NCI-H526 treated with DMSO at 0.1 percent for 48 hours (cell line): ENCODE results near the gene TMEM50A.
"Not testable (repeated sequence)": the region's sequence is repeated elsewhere in the genome, so short reads cannot be mapped to it uniquely, and the experiment has no call there.

Source experiments
- DNase-seq: peaks from one replicate; lab custom pipeline; 2025; lab: John Stamatoyannopoulos, UW

The TMEM50A gene

GRCh38 chr1:25387096-25387495 is 49.0 kb downstream of the TMEM50A start:
- not testable (repeated sequence) for DNase-seq

GRCh38 chr1:25388691-25389090 is 50.6 kb downstream of the TMEM50A start:
- DNase-seq = not testable (repeated sequence)

- not testable (repeated sequence) for DNase-seq
Observed at GRCh38 chr1:25389721-25390120, 51.6 kb downstream of the TMEM50A start.

- no peak for DNase-seq
Observed at GRCh38 chr1:25392841-25393240, 54.7 kb downstream of the TMEM50A start.

- not testable (repeated sequence) for DNase-seq
Observed at GRCh38 chr1:25397549-25397948, 59.4 kb downstream of the TMEM50A start.

- DNase-seq = not testable (repeated sequence)
Observed at GRCh38 chr1:25398079-25398478, 59.9 kb downstream of the TMEM50A start.

GRCh38 chr1:25402947-25403803 is 65.0 kb downstream of the TMEM50A start:
- DNase-seq = not testable (repeated sequence)

GRCh38 chr1:25405731-25406305 is 67.7 kb downstream of the TMEM50A start:
- DNase-seq = not testable (repeated sequence)

- DNase-seq = not testable (repeated sequence)
Observed at GRCh38 chr1:25409641-25410427, 71.7 kb downstream of the TMEM50A start.
